HEK293T (cell line): Measurements from ENCODE around the gene CDC34.

ENCODE experiments used
- FOXA1 ChIP-seq: fragments of 450-650 bp; IDR thresholded peaks from 2 replicates; pipeline ENCODE4 v1.6.1; 2016; ENCODE audit warnings: mild to moderate bottlenecking
- FOXM1 ChIP-seq: fragments of 450-650 bp; IDR thresholded peaks from 2 replicates; pipeline ENCODE4 v1.6.1; 2017; ENCODE audit warnings: mild to moderate bottlenecking, borderline replicate concordance
- SP1 ChIP-seq: fragments of 450-650 bp; IDR thresholded peaks from 2 replicates; pipeline ENCODE4 v1.6.1; 2017
- SUZ12 ChIP-seq: fragments of 450-650 bp; IDR thresholded peaks from 2 replicates; pipeline ENCODE4 v1.6.1; 2016; ENCODE audit warnings: mild to moderate bottlenecking
- TARDBP ChIP-seq: fragments of 450-650 bp; IDR thresholded peaks from 2 replicates; pipeline ENCODE4 v1.6.1; 2016

DNA sequence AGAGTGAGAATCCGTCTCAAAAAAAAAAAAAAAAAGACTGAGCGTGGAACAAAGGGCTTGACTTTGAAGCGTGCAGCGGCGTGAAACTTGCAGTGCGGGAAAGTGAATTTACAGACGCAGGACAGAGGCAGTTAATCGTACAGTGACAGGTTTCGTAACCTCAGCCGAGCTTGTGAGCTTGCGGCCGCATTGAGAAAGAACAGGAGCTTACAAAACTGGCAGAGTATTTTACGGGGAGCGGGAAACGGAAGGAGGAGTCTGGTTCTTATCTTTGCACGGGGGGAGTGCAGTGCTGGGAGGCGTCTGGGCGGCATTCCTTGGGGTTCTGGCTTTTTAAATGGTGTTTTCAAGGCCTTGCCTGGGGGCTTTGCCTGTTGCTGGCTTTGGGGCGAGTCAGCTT is 34.8 kb downstream of the CDC34 start:
- no peak for TF ChIP-seq SUZ12
- no peak for TF ChIP-seq FOXM1
- no peak for TF ChIP-seq FOXA1
- no peak for TF ChIP-seq TARDBP
- TF ChIP-seq SP1, result no peak
